Stimulated activated naive CD8-positive, alpha-beta T cell treated with anti-CD3 and anti-CD28 coated beads, Interleukin-15, Interleukin-2, amounts not matched to agents 100 ng/mL and 50 ng/mL, for 24 hours (primary cell): ENCODE measurements around the gene ELOA.
"Not testable (repeated sequence)": the region's sequence is repeated elsewhere in the genome, so short reads cannot be mapped to it uniquely, and the experiment has no call there.

ENCODE experiments used
- H3K27ac Mint-ChIP-seq: one replicate; pipeline ENCODE4 v1.8.0; 2021; ENCODE audit warnings: mild to moderate bottlenecking, mixed read lengths
- H3K27me3 Mint-ChIP-seq: one replicate; pipeline ENCODE4 v1.8.0; 2021; ENCODE audit warnings: mixed read lengths
- H3K36me3 Mint-ChIP-seq: one replicate; pipeline ENCODE4 v1.8.0; 2021; ENCODE audit warnings: low read depth, mixed read lengths
- H3K4me1 Mint-ChIP-seq: one replicate; pipeline ENCODE4 v1.8.0; 2021; ENCODE audit warnings: low read depth, mixed read lengths
- H3K4me3 Mint-ChIP-seq: one replicate; pipeline ENCODE4 v1.8.0; 2021; ENCODE audit warnings: mild to moderate bottlenecking, mixed read lengths
- H3K9me3 Mint-ChIP-seq: one replicate; pipeline ENCODE4 v1.8.0; 2021; ENCODE audit warnings: mixed read lengths

Gene ELOA

GRCh38 chr1:23719162-23719820 is 24.0 kb upstream of the ELOA start:
- H3K4me3 Mint-ChIP-seq = no peak overlapping the region
- no peaks in the 10 kb centered on the region for H3K9me3 Mint-ChIP-seq
- H3K27ac Mint-ChIP-seq = no peak overlapping the region
- peaks cover 37% of the 10 kb centered on the region for H3K4me1 Mint-ChIP-seq
- no peaks in the 10 kb centered on the region for H3K27me3 Mint-ChIP-seq
- H3K36me3 Mint-ChIP-seq = no peaks in the 10 kb centered on the region

- Mint-ChIP-seq H3K27me3 (no peaks in the 10 kb centered on the region), H3K4me3 (peak overlapping the region; percentile 52), H3K9me3 (no peaks in the 10 kb centered on the region), H3K4me1 (peaks cover 37% of the 10 kb centered on the region), H3K36me3 (no peaks in the 10 kb centered on the region), H3K27ac (peak overlapping the region; percentile 76)
These were observed 22.8 kb upstream of the ELOA start for GRCh38 chr1:23720256-23720995.

DNA sequence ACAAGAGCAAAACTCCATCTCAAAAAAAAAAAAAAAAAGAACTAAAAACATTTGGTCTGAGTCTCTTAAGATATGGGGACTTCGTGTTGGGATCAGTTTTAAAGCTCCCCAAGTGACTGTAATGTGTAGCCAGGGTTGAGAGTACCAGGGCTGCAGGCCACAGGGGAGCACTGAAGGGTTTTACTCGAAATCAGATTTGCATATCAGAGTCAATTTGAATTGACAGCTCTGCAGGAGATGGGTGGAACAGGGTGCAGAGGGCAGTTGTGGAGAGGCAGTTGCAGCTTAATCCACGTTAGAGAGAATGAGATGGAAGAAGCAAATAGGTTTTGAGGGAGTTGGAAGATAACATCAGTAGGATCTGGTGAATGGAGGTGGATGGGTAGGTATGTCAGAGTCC is 20.6 kb upstream of the ELOA start:
- no peak overlapping the region for H3K27ac Mint-ChIP-seq
- H3K9me3 Mint-ChIP-seq = no peaks in the 10 kb centered on the region
- H3K4me3 Mint-ChIP-seq = no peak overlapping the region
- peaks cover 37% of the 10 kb centered on the region for H3K4me1 Mint-ChIP-seq
- no peaks in the 10 kb centered on the region for H3K27me3 Mint-ChIP-seq
- H3K36me3 Mint-ChIP-seq = no peaks in the 10 kb centered on the region

- Mint-ChIP-seq H3K4me3 (no peak overlapping the region), H3K27me3 (no peaks in the 10 kb centered on the region), H3K27ac (no peak overlapping the region), H3K9me3 (no peaks in the 10 kb centered on the region), H3K4me1 (peaks cover 26% of the 10 kb centered on the region), H3K36me3 (no peaks in the 10 kb centered on the region)
These were observed 16.6 kb upstream of the ELOA start for GRCh38 chr1:23726686-23727085.

DNA sequence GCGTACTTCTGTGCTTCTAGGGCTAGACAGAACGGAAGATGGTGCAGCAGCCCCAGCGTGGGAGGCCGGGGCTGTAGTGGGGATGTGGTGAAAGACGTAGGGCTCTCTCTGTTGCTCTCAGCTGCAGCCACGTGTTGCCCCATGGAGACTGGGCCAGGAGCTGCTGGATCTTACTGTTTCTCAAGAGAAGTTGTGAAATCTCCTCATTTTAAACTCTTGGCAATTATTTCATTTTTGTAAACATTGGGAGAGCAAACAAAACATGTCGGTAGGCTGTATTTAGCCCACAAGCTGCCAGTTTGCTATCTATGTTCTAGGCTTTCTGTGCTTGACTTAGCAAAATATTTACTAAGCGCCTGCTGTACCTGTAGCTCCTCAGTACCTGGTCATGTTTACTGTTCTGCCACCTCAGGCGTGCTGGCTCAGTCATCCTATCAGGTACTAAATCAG is 15.9 kb upstream of the ELOA start:
- H3K27ac Mint-ChIP-seq = no peak overlapping the region
- peaks cover under 1% of the 10 kb centered on the region for H3K36me3 Mint-ChIP-seq
- no peak overlapping the region for H3K4me3 Mint-ChIP-seq
- H3K4me1 Mint-ChIP-seq = peaks cover 28% of the 10 kb centered on the region
- H3K9me3 Mint-ChIP-seq = no peaks in the 10 kb centered on the region
- H3K27me3 Mint-ChIP-seq = no peaks in the 10 kb centered on the region

DNA sequence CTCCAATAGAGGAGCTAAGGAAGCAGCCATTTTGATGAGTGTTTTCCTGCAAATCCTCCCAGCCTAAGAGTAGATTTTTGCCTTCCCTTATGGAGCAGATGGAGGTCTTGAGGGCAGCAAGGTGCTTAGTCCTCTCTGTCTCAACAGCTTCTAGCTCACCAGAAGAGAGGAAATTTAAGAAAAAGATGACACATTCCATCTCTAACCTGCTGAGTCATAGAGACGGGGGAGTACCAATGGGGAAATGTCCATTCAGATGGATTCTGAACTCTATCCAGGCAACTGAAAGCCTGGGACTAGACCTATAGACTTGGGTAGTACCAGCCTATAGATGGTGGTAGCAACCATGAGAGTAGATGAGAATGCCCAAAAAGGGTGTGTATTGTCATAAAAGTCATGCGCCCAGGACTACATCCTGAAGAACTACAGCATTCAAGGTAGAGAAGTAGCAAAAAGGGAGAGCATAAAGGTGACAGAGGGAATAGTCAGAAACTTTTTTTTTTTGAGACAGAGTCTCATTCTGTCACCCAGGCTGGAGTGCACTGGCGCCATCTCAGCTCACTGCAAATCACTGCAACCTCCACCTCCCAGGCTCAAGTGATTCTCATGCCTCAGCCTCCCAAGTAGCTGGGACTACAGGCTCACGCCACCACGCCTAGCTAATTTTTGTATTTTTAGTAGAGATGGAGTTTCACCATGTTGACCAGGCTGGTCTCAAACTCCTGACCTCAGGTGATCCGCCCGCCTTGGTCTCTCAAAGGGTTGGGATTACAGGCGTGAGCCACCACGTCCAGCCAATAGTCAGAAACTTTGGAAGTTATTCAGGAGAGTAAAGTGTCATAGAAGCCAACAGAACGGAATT is 10.7 kb upstream of the ELOA start:
- Mint-ChIP-seq H3K4me3 (no peak overlapping the region), H3K27ac (no peak overlapping the region), H3K9me3 (no peaks in the 10 kb centered on the region), H3K36me3 (peaks cover 3% of the 10 kb centered on the region), H3K27me3 (no peaks in the 10 kb centered on the region), H3K4me1 (peaks cover 42% of the 10 kb centered on the region)

GRCh38 chr1:23733281-23733680 is 10.0 kb upstream of the ELOA start:
- H3K9me3 Mint-ChIP-seq, H3K36me3 Mint-ChIP-seq, H3K4me3 Mint-ChIP-seq, H3K27me3 Mint-ChIP-seq, H3K27ac Mint-ChIP-seq: not testable (repeated sequence)
- H3K4me1 Mint-ChIP-seq = peaks cover 36% of the 10 kb centered on the region

DNA sequence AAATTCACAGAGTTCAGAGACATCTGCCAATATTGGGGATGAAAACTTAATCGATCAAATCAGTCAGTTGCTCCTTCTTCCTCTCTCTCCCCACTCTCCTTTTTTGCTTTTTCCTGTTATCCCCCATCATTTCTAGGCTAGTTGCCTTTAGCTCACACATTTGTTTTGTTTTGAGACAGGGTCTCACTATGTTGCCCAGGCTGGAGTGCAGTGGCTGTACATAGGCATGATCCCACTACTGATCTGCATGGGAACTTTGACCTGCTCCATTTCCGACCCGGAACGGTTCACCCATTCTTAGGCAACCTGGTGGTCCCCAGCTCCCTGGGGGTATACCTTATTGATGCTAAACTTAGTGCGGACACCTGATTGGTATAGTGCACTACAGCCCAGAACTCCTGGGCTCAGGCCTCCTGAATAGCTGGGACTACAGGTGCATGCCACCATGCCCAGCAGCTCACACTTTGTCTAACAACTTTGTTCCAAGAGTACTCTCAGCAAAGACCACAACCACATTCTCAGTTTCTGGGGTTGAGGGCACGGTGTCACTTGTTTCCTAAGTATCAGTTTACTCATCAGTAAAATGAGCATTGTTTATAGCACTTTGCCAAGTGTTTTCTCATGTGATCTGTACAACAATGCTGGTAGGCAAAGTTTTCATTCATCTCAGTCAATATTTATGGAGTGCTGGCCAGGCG is 6.7 kb upstream of the ELOA start:
- H3K4me3 Mint-ChIP-seq = no peak overlapping the region
- H3K36me3 Mint-ChIP-seq = peaks cover 3% of the 10 kb centered on the region
- H3K4me1 Mint-ChIP-seq = peaks cover 24% of the 10 kb centered on the region
- H3K27me3 Mint-ChIP-seq = no peaks in the 10 kb centered on the region
- peak overlapping the region; percentile 1 for H3K27ac Mint-ChIP-seq
- H3K9me3 Mint-ChIP-seq = no peaks in the 10 kb centered on the region

DNA sequence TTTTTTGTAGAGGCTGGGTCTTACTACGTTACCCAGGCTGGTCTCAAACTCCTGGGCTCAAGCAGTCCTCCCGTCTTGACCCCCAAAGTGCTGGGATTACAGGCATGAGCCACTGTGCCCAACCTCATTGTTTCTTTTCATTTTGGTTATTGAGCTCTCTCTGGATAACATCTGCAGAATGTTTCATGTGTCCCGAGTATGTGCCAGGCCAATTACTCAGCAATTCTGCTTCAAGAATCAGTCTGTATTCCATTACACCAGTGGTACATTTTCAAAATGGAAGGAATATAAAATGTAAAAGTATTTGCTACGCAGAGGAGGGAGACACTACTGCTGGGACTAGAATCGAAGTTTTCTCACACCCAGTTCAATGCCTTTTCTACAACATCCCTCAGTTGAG is 1.7 kb upstream of the ELOA start:
- H3K9me3 Mint-ChIP-seq = no peaks in the 10 kb centered on the region
- H3K36me3 Mint-ChIP-seq = peaks cover 17% of the 10 kb centered on the region
- H3K4me1 Mint-ChIP-seq = peaks cover 34% of the 10 kb centered on the region
- no peak overlapping the region for H3K27ac Mint-ChIP-seq
- peak overlapping the region; percentile 88 for H3K4me3 Mint-ChIP-seq
- H3K27me3 Mint-ChIP-seq = no peaks in the 10 kb centered on the region

GRCh38 chr1:23742670-23743286 is 493 bp upstream of the ELOA start:
- no peaks in the 10 kb centered on the region for H3K9me3 Mint-ChIP-seq
- H3K4me3 Mint-ChIP-seq = peak overlapping the region; percentile 88
- no peaks in the 10 kb centered on the region for H3K27me3 Mint-ChIP-seq
- H3K27ac Mint-ChIP-seq = peak overlapping the region; percentile 85
- peaks cover 40% of the 10 kb centered on the region for H3K4me1 Mint-ChIP-seq
- peaks cover 24% of the 10 kb centered on the region for H3K36me3 Mint-ChIP-seq

GRCh38 chr1:23745515-23745914 is 2.2 kb downstream of the ELOA start:
- Mint-ChIP-seq H3K36me3 (peaks cover 41% of the 10 kb centered on the region), H3K27me3 (no peaks in the 10 kb centered on the region), H3K27ac (no peak overlapping the region), H3K9me3 (no peaks in the 10 kb centered on the region), H3K4me1 (peaks cover 50% of the 10 kb centered on the region), H3K4me3 (peak overlapping the region; percentile 89)

GRCh38 chr1:23748016-23748415 is 4.7 kb downstream of the ELOA start:
- Mint-ChIP-seq H3K4me3 (no peak overlapping the region), H3K27me3 (no peaks in the 10 kb centered on the region), H3K27ac (no peak overlapping the region), H3K9me3 (no peaks in the 10 kb centered on the region), H3K4me1 (peaks cover 46% of the 10 kb centered on the region), H3K36me3 (peaks cover 58% of the 10 kb centered on the region)

DNA sequence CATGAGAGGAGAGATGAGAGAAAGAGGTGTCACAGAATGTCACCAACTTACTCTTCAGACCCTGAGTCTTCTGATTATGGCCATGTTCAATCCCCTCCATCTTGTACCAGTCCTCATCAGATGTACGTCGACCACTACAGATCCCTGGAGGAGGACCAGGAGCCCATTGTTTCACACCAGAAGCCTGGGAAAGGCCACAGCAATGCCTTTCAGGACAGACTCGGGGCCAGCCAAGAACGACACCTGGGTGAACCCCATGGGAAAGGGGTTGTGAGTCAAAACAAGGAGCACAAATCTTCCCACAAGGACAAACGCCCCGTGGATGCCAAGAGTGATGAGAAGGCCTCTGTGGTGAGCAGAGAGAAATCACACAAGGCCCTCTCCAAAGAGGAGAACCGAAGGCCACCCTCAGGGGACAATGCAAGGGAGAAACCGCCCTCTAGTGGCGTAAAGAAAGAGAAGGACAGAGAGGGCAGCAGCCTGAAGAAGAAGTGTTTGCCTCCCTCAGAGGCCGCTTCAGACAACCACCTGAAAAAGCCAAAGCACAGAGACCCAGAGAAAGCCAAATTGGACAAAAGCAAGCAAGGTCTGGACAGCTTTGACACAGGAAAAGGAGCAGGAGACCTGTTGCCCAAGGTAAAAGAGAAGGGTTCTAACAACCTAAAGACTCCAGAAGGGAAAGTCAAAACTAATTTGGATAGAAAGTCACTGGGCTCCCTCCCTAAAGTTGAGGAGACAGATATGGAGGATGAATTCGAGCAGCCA is 8.0 kb downstream of the ELOA start:
- Mint-ChIP-seq H3K36me3 (peaks cover 70% of the 10 kb centered on the region), H3K27me3 (no peaks in the 10 kb centered on the region), H3K27ac (peak overlapping the region; percentile 68), H3K4me1 (peaks cover 30% of the 10 kb centered on the region), H3K9me3 (no peaks in the 10 kb centered on the region), H3K4me3 (no peak overlapping the region)

- Mint-ChIP-seq H3K27ac (peak overlapping the region; percentile 68), H3K4me3 (no peak overlapping the region), H3K9me3 (no peaks in the 10 kb centered on the region), H3K36me3 (peaks cover 70% of the 10 kb centered on the region), H3K4me1 (peaks cover 25% of the 10 kb centered on the region), H3K27me3 (no peaks in the 10 kb centered on the region)
These were observed 8.5 kb downstream of the ELOA start for GRCh38 chr1:23751815-23752200.
